MCF 10A (cell line): Measurements from ENCODE around the gene ADARB2. TPM values are rescaled to one million over a fixed set of nuclear protein-coding genes. Genes with fewer than 3 reads are reported as not detected.

ENCODE experiments used
- BruUV-seq: library from RNA; stranded (reverse); fragments of 400-500 nt; replicated peaks from 2 replicates; lab custom pipeline; 2021; lab: Mats Ljungman, UMichigan
- CTCF ChIA-PET: fragments of 300-600 bp; sonication (Branson Sonifier 250); formaldehyde crosslinking; extraction: SDS; loops from one replicate; lab custom pipeline; 2021; ENCODE audit warnings: antibody characterized with exemption, inconsistent platforms; lab: Yijun Ruan, JAX
- POLR2A ChIA-PET: fragments of 300-600, 350-650 bp; sonication (Branson Sonifier 250); formaldehyde crosslinking; extraction: SDS; loops from one replicate; lab custom pipeline; 2020; ENCODE audit warnings: antibody characterized with exemption, inconsistent platforms; lab: Yijun Ruan, JAX
- DNase-seq: peaks from one replicate; pipeline ENCODE4 v3.0.0-alpha.2; 2018; ENCODE audit not compliant: unreplicated experiment
- H3K27ac Mint-ChIP-seq: one replicate; pipeline ENCODE4 v1.8.0; 2022; ENCODE audit warnings: mild to moderate bottlenecking, low read depth, mixed read lengths; ENCODE audit not compliant: unreplicated experiment
- H3K27me3 Mint-ChIP-seq: one replicate; pipeline ENCODE4 v1.8.0; 2022; ENCODE audit warnings: mixed read lengths; ENCODE audit not compliant: insufficient read depth, unreplicated experiment
- H3K36me3 Mint-ChIP-seq: one replicate; pipeline ENCODE4 v1.8.0; 2022; ENCODE audit warnings: mild to moderate bottlenecking, moderate library complexity, mixed read lengths; ENCODE audit not compliant: insufficient read depth, unreplicated experiment
- H3K4me1 Mint-ChIP-seq: one replicate; pipeline ENCODE4 v1.8.0; 2022; ENCODE audit warnings: mixed read lengths; ENCODE audit not compliant: insufficient read depth, unreplicated experiment
- H3K4me3 Mint-ChIP-seq: one replicate; pipeline ENCODE4 v1.8.0; 2022; ENCODE audit warnings: mild to moderate bottlenecking, moderate library complexity, mixed read lengths; ENCODE audit not compliant: unreplicated experiment
- H3K9me3 Mint-ChIP-seq: one replicate; pipeline ENCODE4 v1.8.0; 2022; ENCODE audit warnings: mixed read lengths; ENCODE audit not compliant: unreplicated experiment
- intact Hi-C: fragments of 100-400 bp; cut with micrococcal nuclease; formaldehyde crosslinking; loops from 2 replicates; pipeline ENCODE4 v1.14.1; 2022
- total RNA-seq: library from RNA; stranded (reverse); gene quantifications from 2 replicates; pipeline ENCODE4 v1.2.3, GENCODE V29; 2022
- TF ChIP-seq, protein P1 (sequence below): fragments of 200-600 bp; IDR thresholded peaks from one replicate; pipeline ENCODE4 v1.8.0; 2022; ENCODE audit warnings: antibody characterized with exemption, mild to moderate bottlenecking; ENCODE audit not compliant: unreplicated experiment

The ADARB2 gene
- total RNA-seq, 1 experiment from 2014 or later, result 0.96 TPM

DNA sequence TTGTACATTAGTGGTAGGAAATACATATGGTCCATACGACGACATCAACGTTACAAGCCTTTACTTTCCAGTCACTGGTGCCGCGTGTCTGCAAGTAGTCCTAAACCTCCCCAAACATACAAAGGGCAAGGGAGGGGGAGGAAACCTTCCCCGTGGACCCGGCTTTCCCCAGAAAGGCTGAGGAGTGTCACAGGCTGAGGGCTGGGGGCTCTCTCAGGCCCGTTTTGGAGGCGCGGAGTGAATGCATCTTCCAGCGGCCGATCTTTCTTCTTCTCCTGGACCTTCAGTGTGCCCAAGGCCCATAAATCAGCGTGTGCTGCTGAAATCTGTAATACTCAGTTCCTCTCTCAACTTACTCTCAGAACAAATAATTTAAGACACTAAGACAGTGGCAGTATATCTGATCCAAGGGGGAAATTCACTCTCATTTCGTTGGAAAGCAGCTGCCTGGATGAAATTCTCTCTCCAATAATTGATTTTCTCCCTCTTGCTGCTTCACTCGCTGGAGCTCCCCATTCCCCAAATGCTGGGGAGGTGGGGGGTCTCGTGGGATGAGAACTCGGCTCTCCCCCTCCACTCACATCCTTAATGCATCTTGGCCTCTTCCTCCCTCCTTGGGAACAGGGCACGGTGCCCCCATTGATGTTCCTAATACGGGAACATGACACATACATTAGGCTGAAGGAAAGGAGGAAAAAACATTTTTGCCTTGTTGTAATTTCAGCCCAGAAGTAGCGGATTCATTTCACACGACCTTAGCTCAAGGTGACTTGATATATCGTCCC, 126.1 kb downstream of the ADARB2 start:
- Mint-ChIP-seq H3K4me3 (no peak overlapping the region), H3K4me1 (no peaks in the 10 kb centered on the region), H3K9me3 (no peaks in the 10 kb centered on the region), H3K27me3 (no peaks in the 10 kb centered on the region), H3K27ac (no peak overlapping the region), H3K36me3 (no peaks in the 10 kb centered on the region)
- CTCF ChIA-PET, result interaction anchor here (0.6 to 0.9 kb wide), 2 partner anchors 357 to 1432 kb away, joined by 3 read pairs; no protein-coding TSS in a partner anchor
- no peak for DNase-seq
- TF ChIP-seq, protein P1, sequence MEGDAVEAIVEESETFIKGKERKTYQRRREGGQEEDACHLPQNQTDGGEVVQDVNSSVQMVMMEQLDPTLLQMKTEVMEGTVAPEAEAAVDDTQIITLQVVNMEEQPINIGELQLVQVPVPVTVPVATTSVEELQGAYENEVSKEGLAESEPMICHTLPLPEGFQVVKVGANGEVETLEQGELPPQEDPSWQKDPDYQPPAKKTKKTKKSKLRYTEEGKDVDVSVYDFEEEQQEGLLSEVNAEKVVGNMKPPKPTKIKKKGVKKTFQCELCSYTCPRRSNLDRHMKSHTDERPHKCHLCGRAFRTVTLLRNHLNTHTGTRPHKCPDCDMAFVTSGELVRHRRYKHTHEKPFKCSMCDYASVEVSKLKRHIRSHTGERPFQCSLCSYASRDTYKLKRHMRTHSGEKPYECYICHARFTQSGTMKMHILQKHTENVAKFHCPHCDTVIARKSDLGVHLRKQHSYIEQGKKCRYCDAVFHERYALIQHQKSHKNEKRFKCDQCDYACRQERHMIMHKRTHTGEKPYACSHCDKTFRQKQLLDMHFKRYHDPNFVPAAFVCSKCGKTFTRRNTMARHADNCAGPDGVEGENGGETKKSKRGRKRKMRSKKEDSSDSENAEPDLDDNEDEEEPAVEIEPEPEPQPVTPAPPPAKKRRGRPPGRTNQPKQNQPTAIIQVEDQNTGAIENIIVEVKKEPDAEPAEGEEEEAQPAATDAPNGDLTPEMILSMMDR, result no peak
- no TSS peak for BruUV-seq
- intact Hi-C loops, result no loop called here
- POLR2A ChIA-PET, result interaction anchor here (0.8 kb wide), 1 partner anchor 11 kb away, joined by 3 read pairs; no protein-coding TSS in a partner anchor

DNA sequence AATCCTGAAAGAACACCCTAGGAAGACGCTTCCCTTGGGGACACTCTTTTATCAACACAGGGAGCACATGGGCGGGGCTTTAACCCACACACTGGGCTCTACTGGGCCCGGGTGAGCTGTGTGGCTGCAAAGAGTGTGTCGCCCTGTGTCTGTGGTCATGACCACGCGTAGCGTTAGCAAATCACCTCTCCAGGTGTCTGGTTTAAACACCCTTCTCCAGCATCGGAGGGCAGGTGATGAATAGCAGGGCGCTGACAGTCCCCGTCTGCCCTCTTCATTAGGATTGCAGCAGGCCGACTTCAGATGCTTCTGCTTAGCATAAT, 127.7 kb downstream of the ADARB2 start:
- no peak overlapping the region for H3K27ac Mint-ChIP-seq
- TF ChIP-seq, protein P1, result no peak
- no peak for DNase-seq
- no peaks in the 10 kb centered on the region for H3K9me3 Mint-ChIP-seq
- no peak overlapping the region for H3K4me3 Mint-ChIP-seq
- no peaks in the 10 kb centered on the region for H3K27me3 Mint-ChIP-seq
- POLR2A ChIA-PET, result no interaction called here
- H3K4me1 Mint-ChIP-seq, result no peaks in the 10 kb centered on the region
- no peaks in the 10 kb centered on the region for H3K36me3 Mint-ChIP-seq
- CTCF ChIA-PET, result no interaction called here
- no TSS peak for BruUV-seq
- intact Hi-C loops, result no loop called here

DNA sequence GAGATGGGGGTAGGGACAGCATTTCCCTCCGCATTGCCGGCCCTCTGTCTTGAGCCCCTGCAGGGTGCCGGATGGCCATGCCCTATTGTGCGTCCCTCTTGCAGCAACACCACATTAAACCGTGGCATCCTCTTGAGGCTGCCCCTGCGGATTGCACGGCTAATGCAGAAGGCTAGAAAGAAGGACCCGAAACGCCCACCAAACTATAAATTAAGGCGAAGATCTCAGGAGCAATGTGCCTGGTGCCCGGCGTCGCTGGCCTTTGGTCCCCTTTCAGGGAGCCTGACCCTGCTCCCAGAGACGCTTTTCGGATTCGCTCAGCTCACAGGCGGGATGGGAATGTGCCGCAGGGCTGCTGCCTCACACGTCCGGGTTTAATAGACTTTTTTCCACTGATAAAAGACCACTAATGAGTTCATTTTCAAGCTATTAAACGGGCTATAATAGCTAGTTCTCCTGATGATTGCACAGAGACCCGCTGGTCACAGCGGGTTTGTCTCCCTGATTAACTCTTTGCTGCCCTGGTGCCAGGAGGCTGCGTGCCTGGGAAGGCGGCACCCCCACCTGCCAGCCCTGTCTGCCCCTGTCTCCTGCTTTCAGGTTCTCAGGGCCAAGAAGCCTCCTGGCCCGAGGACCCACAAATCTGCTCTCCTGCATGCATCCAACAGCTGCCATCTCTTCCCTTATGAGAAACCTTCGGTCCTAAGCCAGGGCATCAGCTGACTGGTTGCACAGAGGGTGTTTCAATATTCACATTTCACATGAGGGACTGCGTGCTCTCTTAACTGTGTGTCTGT, 128.3 kb downstream of the ADARB2 start:
- TF ChIP-seq, protein P1, result no peak
- ChIA-PET CTCF (no interaction called here), POLR2A (no interaction called here)
- no peaks in the 10 kb centered on the region for H3K4me1 Mint-ChIP-seq
- DNase-seq, result no peak
- no peaks in the 10 kb centered on the region for H3K36me3 Mint-ChIP-seq
- intact Hi-C loops, result no loop called here
- H3K4me3 Mint-ChIP-seq, result no peak overlapping the region
- H3K9me3 Mint-ChIP-seq, result no peaks in the 10 kb centered on the region
- H3K27me3 Mint-ChIP-seq, result no peaks in the 10 kb centered on the region
- BruUV-seq, result no TSS peak
- no peak overlapping the region for H3K27ac Mint-ChIP-seq

DNA sequence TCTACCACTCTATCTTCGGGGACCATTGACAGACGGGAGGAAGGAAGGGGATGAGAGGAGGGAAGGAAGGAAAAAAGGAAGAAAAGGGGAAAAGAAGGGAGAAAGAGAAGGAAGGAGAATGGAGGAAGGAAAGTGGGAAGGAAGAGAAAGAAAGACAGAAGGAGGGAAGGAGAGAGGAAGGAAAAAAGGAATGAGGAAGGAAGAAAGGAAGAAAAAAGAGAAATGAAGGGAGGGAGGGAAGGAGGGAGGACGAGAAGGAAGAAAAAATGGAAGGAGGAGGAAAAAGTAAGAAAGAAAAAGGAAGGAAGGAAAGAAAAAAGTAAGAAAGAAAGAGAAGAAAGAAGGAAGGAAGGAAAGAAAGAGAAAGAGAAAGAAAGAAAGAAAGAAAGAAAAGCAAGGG, 128.9 kb downstream of the ADARB2 start:
- Mint-ChIP-seq H3K36me3 (no peaks in the 10 kb centered on the region), H3K27ac (no peak overlapping the region), H3K4me1 (no peaks in the 10 kb centered on the region), H3K27me3 (no peaks in the 10 kb centered on the region), H3K4me3 (no peak overlapping the region), H3K9me3 (no peaks in the 10 kb centered on the region)
- no TSS peak for BruUV-seq
- ChIA-PET POLR2A (no interaction called here), CTCF (no interaction called here)
- TF ChIP-seq, protein P1, result no peak
- intact Hi-C loops, result no loop called here
- DNase-seq, result no peak
